Mesodermal cell (in vitro differentiated cells): ENCODE results near the gene SPSB1.

Source experiments
- H3K27ac ChIP-seq: 2 replicates; pipeline ENCODE4 v1.7.0; 2013; ENCODE audit warnings: mild to moderate bottlenecking, low read depth, low read length, moderate library complexity; ENCODE audit not compliant: severe bottlenecking
- H3K36me3 ChIP-seq: 2 replicates; pipeline ENCODE4 v1.7.1; 2013; ENCODE audit warnings: mild to moderate bottlenecking, low read length, moderate library complexity; ENCODE audit not compliant: control insufficient read depth, insufficient read depth
- H3K4me1 ChIP-seq: one replicate; pipeline ENCODE4 v1.7.1; 2013; ENCODE audit warnings: mild to moderate bottlenecking, low read length; ENCODE audit not compliant: insufficient read depth, control insufficient read depth, poor library complexity, severe bottlenecking
- H3K4me3 ChIP-seq: 2 replicates; pipeline ENCODE4 v1.7.0; 2013; ENCODE audit warnings: low read length, control low read depth, mild to moderate bottlenecking; ENCODE audit not compliant: insufficient read depth, poor library complexity, severe bottlenecking; ENCODE audit errors: extremely low read depth
- H3K9me3 ChIP-seq: 2 replicates; pipeline ENCODE4 v1.7.1; 2013; ENCODE audit warnings: mild to moderate bottlenecking, low read length, moderate library complexity; ENCODE audit not compliant: control insufficient read depth
- WGBS, 2 experiments: methylation state at CpG; one replicate each; pipeline ENCODE4 v1.1.5; 2013; ENCODE audit warnings: missing lambda C conversion rate in 2 of 2; ENCODE audit not compliant: insufficient coverage in 2 of 2; 5-methylcytosine and 5-hydroxymethylcytosine counted together

Gene SPSB1

DNA sequence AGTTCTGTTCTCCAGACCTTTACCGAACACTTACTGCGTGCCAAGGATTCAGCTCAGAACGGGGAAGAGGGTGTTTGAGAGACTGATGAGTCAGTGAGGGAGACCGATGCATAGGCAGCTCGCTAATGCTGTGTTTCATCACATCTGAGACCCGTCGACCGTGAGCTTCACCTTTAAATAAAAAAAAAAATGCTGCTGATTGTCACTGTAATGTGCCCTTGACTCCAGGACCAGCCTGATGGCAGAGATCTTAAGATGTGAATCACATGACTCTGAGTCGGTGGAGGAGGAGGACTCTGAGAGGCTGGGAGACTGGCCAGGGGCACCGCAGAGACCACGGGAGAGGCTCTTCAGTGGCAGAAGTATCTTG, 28.8 kb downstream of the SPSB1 start:
- Histone ChIP-seq H3K4me1 (peaks cover 53% of the 10 kb centered on the region), H3K36me3 (peaks cover 19% of the 10 kb centered on the region), H3K27ac (peak overlapping the region; percentile 75), H3K9me3 (no peaks in the 10 kb centered on the region), H3K4me3 (no peak overlapping the region)
- 79 to 87% methylated on average over 8 to 9 of the region's 11 CpGs for WGBS, 2 experiments

DNA sequence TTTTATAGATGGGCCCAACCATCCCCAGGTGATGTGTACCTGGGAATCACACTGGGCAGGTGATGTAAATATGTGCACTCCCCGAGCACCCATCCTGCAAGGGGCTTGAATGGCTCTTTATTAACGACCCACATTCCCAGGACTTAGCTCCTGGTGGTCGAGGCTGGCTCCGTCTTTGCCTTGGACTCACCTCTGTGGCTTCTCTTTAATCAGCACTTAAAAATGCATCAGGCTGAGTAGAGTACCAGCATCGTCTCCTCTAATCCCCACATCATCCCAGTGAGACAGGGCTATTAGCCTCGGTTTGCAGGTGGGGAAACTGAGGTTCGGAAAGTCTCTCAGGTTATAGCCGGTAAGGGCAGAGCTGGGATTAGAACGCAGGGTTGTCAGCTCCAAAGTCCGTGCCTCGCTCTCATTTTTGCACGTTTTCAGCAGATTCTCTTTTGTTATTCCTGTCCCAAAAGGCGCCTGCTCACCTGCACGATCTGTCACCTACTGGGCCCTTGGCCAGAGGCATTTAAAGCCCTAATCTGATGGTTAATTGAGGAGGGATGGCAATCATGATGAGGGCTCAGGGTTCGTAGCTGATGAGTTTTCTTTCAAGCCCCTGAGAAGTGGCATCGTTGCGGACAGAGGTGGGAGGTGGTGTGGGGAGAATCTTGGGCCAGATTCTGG, 29.4 kb downstream of the SPSB1 start:
- H3K4me1 ChIP-seq = peaks cover 54% of the 10 kb centered on the region
- no peaks in the 10 kb centered on the region for H3K9me3 ChIP-seq
- 97% methylated on average over 14 to 16 of the region's 17 CpGs for WGBS, 2 experiments
- peaks cover 19% of the 10 kb centered on the region for H3K36me3 ChIP-seq
- no peak overlapping the region for H3K4me3 ChIP-seq
- H3K27ac ChIP-seq = no peak overlapping the region

GRCh38 chr1:9322661-9323244, 30.1 kb downstream of the SPSB1 start:
- 86 to 89% methylated on average over 19 to 27 of the region's 27 CpGs for WGBS, 2 experiments
- Histone ChIP-seq H3K27ac (no peak overlapping the region), H3K9me3 (no peaks in the 10 kb centered on the region), H3K4me3 (no peak overlapping the region), H3K4me1 (peaks cover 48% of the 10 kb centered on the region), H3K36me3 (peaks cover 19% of the 10 kb centered on the region)

DNA sequence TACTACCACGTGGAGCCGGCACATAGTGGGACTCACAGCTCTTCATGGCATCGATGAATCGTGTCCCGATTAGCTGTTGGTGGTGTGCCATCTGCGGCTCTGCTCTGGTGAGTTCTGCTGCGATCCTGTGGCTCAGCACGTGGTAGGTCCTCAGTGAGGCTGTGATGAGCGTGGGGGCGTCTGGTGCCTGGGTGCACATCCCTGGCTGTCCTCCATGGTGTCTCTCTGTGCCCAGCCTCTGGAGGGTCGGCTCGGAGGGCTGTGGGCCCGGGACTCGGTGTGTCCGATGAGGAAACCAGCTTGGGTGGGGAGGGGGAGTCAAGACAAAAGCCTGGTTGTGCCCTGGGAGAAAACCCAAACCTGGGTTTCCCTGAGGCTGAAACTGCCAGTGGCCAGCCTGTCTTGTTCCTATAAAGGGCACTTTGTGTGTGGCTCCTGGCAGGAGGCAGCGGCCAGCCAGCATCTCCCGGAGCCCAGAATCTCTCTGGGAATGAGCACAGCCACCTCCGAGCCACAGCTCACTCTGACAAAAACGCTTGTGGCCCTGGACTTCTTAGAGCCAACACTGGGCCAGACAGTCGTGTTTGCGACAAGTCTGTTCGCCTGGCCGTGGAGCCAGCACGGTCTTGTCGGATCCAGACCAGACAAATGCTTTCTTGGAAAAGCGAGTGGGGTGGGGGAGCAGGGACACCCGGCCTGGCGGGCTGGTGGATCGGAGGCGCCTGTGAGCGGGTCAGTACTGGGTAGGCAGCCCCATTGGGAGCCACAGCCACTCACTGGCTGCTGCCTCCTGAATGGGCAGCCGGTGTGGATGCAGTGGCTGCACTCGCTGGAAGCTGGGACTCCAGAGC, 31.8 kb downstream of the SPSB1 start:
- H3K36me3 ChIP-seq = peaks cover 16% of the 10 kb centered on the region
- no peaks in the 10 kb centered on the region for H3K9me3 ChIP-seq
- no peak overlapping the region for H3K4me3 ChIP-seq
- H3K27ac ChIP-seq = peak overlapping the region; percentile 16
- peaks cover 38% of the 10 kb centered on the region for H3K4me1 ChIP-seq
- WGBS, 2 experiments = 91 to 95% methylated on average over 16 to 33 of the region's 33 CpGs

DNA sequence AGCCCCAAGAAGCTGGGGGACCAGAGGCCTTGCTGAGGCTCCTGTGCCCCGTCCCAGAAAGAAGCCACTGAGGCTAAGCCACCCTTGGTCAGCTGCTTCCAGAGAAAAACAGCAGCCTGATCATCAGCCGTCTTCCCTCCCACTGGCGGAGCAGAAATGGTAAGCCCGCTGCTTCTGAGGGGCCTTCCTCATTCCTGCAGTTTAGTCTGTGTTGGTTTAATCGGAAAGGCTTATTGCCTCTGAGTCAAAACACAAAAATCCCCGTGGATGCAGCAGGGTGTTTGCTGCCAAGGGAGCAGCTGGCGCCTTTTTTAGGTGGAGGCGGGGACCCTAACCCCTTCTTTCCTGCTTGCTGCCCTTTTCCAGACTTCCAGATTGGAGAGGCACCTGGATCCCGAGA, 33.9 kb downstream of the SPSB1 start:
- WGBS, 2 experiments = 82 to 87% methylated on average over 8 to 9 of the region's 9 CpGs
- Histone ChIP-seq H3K4me1 (peaks cover 17% of the 10 kb centered on the region), H3K9me3 (no peaks in the 10 kb centered on the region), H3K36me3 (peaks cover 14% of the 10 kb centered on the region), H3K27ac (no peak overlapping the region), H3K4me3 (no peak overlapping the region)

- Histone ChIP-seq H3K9me3 (no peaks in the 10 kb centered on the region), H3K4me3 (no peak overlapping the region), H3K27ac (no peak overlapping the region), H3K36me3 (peaks cover 8% of the 10 kb centered on the region), H3K4me1 (peaks cover 9% of the 10 kb centered on the region)
- WGBS, 2 experiments = 95 to 98% methylated on average over 8 to 9 of the region's 9 CpGs
These were observed 35.5 kb downstream of the SPSB1 start for GRCh38 chr1:9328201-9328600.

GRCh38 chr1:9328715-9329114, 36.0 kb downstream of the SPSB1 start:
- Histone ChIP-seq H3K9me3 (no peaks in the 10 kb centered on the region), H3K27ac (no peak overlapping the region), H3K4me1 (peaks cover 6% of the 10 kb centered on the region), H3K36me3 (peaks cover 8% of the 10 kb centered on the region), H3K4me3 (no peak overlapping the region)
- 86 to 87% methylated on average over 7 to 8 of the region's 12 CpGs for WGBS, 2 experiments

DNA sequence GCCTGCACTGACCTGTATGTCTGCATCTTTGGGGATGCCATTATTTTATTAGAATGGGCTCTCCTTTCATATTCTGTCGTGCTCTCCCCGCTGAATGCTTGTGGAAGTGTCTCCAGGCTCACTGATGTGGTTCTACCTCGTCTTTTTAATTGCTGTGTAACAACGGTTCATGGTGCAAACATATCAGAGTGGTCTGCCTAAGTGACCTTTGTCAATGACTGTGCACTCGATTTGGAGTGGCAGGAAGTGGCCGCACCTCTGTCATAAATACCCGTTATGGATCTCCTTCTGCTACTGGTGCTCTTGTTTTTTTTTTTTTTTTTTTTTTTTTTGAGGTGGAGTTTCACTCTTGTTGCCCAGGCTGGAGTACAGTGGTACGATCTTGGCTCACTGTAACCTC, 38.3 kb downstream of the SPSB1 start:
- no peak overlapping the region for H3K27ac ChIP-seq
- H3K36me3 ChIP-seq = peaks cover 3% of the 10 kb centered on the region
- H3K4me3 ChIP-seq = no peak overlapping the region
- 96 to 97% methylated on average over 5 to 7 of the region's 8 CpGs for WGBS, 2 experiments
- H3K4me1 ChIP-seq = peaks cover 2% of the 10 kb centered on the region
- H3K9me3 ChIP-seq = no peaks in the 10 kb centered on the region

- H3K4me1 ChIP-seq = no peaks in the 10 kb centered on the region
- no peak overlapping the region for H3K27ac ChIP-seq
- H3K9me3 ChIP-seq = no peaks in the 10 kb centered on the region
- no peak overlapping the region for H3K4me3 ChIP-seq
- WGBS, 2 experiments = 92 to 93% methylated on average over 11 to 13 of the region's 13 CpGs
- H3K36me3 ChIP-seq = peaks cover 3% of the 10 kb centered on the region
These were observed 39.1 kb downstream of the SPSB1 start for GRCh38 chr1:9331558-9332346.

DNA sequence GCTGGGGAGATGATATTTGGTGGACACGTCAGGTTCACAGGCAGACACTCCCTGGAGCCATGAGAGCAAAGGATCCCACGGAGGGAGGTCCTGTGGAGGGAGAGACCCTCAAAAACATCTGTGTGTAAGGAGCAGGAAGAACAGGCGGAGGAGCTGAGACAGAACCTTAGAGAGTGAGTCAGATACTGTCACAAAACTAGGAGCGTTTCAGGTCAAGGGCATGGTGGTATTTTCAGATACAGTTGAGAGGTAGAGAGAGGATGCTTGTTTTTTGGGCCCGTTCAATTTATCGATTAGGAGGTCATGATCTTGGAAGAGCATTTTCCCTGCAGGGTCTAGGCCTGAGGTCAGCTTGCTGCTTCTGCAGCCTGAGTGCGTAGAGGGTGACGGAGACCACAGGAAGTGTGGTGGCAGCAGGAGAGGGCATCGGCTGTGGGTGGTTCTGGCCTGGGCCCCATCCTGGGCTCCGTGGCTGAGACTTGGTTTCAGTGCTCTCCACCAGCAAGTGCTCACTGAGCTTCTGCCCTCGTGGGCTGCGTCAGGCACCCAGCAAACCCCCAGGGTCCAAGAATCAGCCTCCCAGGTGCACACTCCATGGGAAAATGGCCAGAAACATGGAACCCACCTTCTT, 39.9 kb downstream of the SPSB1 start:
- Histone ChIP-seq H3K4me3 (no peak overlapping the region), H3K9me3 (no peaks in the 10 kb centered on the region), H3K36me3 (peaks cover 3% of the 10 kb centered on the region), H3K27ac (peak overlapping the region; percentile 23), H3K4me1 (no peaks in the 10 kb centered on the region)
- 93 to 94% methylated on average over 12 of the region's 12 CpGs for WGBS, 2 experiments
